VCaP (cell line): Measurements from ENCODE around the gene TUBGCP4.

Experiments used
- H3K27ac ChIP-seq: fragments of 450-650 bp; 2 replicates; pipeline ENCODE4 v1.5.1; 2017
- TF ChIP-seq, protein P1 (sequence below): fragments of 450-650 bp; conservative IDR thresholded peaks from 2 replicates; pipeline ENCODE4 v1.5.1; 2017; ENCODE audit warnings: mild to moderate bottlenecking, moderate library complexity

TUBGCP4 gene

DNA sequence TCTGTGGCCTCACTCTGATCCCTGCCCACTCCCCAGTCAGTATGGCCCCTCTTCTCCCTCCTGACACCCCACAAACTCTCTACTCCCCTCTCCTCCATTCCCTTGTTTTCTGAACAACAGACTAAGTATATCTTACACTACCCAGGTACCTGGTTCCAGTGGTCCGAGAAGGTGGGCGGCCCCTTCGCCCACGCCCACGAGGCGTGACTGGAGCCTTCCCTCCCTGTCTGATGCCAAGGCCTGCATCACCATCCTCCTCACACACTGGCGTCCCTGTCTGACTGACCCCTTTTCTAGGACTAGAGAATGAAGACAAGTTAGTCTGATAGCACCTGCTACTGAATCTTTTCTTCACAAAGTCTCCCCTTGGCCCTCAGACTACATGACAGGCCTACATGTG, 50.0 kb downstream of the TUBGCP4 start:
- no peak overlapping the region for H3K27ac ChIP-seq
- TF ChIP-seq, protein P1, sequence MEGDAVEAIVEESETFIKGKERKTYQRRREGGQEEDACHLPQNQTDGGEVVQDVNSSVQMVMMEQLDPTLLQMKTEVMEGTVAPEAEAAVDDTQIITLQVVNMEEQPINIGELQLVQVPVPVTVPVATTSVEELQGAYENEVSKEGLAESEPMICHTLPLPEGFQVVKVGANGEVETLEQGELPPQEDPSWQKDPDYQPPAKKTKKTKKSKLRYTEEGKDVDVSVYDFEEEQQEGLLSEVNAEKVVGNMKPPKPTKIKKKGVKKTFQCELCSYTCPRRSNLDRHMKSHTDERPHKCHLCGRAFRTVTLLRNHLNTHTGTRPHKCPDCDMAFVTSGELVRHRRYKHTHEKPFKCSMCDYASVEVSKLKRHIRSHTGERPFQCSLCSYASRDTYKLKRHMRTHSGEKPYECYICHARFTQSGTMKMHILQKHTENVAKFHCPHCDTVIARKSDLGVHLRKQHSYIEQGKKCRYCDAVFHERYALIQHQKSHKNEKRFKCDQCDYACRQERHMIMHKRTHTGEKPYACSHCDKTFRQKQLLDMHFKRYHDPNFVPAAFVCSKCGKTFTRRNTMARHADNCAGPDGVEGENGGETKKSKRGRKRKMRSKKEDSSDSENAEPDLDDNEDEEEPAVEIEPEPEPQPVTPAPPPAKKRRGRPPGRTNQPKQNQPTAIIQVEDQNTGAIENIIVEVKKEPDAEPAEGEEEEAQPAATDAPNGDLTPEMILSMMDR, result no peak

- TF ChIP-seq, protein P1, result no peak
- H3K27ac ChIP-seq, result no peak overlapping the region
These were observed 52.9 kb downstream of the TUBGCP4 start for GRCh38 chr15:43423793-43424192.

DNA sequence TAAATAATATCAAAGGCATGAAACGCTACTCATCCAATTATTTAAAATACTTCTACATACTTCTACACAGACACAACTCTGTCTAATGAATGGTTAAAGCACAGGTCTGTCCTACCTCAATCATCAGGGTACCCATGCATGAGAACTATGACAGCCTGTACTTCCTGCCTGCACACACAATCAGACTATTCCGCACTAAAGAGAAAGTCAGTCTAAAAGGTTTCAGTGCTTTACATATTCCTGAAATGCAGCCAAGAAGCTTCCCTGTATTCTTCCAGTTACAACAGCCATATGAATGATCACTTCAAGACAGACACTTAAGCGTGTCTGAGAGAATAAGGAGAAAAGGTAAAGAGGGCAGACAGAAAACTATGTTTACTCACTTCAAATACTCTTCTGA, 58.8 kb downstream of the TUBGCP4 start:
- TF ChIP-seq, protein P1, result no peak
- H3K27ac ChIP-seq, result peak overlapping the region; percentile 13; the same call in 1 of the 2 replicates

DNA sequence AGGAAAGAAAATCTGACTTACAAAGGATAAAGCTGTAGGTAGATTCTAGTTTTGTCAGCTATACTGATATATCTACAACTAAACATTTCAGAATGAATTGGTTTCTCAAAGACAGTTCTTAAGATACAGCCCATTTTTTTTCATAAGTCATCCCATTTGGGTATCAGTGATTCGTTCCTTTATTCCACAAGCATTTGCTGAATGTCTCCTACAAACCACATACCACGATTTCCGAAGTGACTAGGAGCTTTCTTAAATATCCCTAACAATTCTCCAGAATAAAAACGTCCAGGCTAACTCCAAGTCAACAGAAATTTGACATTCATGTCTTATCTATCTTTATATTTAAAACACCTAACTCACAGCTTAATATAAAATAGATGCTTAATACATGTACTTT, 62.3 kb downstream of the TUBGCP4 start:
- TF ChIP-seq, protein P1, result no peak
- H3K27ac ChIP-seq, result no peak overlapping the region

DNA sequence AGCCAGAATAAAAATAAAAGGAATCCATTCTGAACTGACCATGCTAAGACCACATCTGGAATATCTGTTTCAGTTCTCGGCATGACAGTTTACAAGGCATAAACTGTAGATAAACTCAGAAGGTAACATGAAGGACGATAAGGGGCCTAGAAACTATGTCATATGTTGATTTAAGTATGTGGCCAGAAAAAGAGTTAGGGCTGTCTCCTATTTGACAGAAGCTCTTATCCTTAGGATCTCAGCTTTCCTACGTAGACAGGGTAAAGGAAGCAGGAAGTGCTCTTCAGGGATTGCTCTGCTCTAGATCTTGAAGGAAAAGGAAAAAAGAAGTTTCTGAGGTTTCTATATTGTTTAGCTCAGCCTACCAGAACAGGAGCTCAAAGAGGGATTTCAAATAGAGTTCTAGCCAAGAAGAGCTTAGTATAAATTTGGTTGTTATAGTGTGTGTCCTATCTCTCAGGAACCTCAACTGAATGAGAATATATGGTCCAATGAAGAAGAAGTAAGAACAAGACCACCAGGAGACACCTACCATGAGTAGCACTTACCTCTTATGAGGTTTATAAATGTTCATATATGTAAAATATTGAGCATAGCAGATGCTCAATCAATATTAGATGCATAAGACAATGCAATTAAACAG, 62.9 kb downstream of the TUBGCP4 start:
- TF ChIP-seq, protein P1, result no peak
- no peak overlapping the region for H3K27ac ChIP-seq

DNA sequence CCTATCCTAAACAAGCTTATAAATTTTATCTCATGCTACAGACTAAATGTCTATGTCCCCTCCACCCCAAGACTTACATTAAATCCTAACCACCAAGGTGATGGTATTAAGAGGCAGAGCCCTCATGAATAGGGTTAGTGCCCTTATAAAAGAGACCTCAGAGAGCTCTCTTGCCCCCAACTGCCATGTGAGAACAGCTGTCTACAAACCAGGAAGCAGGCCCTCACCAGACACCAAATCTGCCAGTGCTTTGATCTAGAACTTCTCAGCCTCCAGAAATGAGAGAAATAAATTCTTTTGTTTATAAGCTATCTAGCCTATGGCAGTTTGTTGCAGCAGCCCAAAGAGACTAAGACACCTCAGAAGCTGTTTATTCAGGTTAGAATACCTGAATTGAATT, 63.5 kb downstream of the TUBGCP4 start:
- no peak overlapping the region for H3K27ac ChIP-seq
- TF ChIP-seq, protein P1, result no peak

GRCh38 chr15:43436395-43436794, 65.5 kb downstream of the TUBGCP4 start:
- H3K27ac ChIP-seq, result no peak overlapping the region
- TF ChIP-seq, protein P1, result no peak
